ENCODE data around the gene TMEM185B.
"Not testable (repeated sequence)": the region's sequence is repeated elsewhere in the genome, so short reads cannot be mapped to it uniquely, and the experiment has no call there.

The TMEM185B gene

GRCh38 chr2:120208381-120209353 lies 14.5 kb downstream of the TMEM185B start:
- H3K4me3 ChIP-seq (ENCODE audit: low read depth, low read length), result no peak overlapping the region
- DNase-seq (ENCODE audit: low read depth), result no peak
- no peak for TF ChIP-seq CTCF (IDR thresholded peaks at IDR 0.05; ENCODE audit: insufficient read depth, low read depth, low read length, missing control alignments)

GRCh38 chr2:120206022-120206581 lies 17.1 kb downstream of the TMEM185B start:
- peak; percentile 68 for TF ChIP-seq CTCF (IDR thresholded peaks at IDR 0.05; ENCODE audit: insufficient read depth, low read depth, low read length, missing control alignments)
- H3K4me3 ChIP-seq (ENCODE audit: low read depth, low read length), result no peak overlapping the region
- peak; percentile 47 for DNase-seq (ENCODE audit: low read depth)

GRCh38 chr2:120204945-120205670 lies 18.1 kb downstream of the TMEM185B start:
- no peak for DNase-seq (ENCODE audit: low read depth)
- no peak for TF ChIP-seq CTCF (IDR thresholded peaks at IDR 0.05; ENCODE audit: insufficient read depth, low read depth, low read length, missing control alignments)
- H3K4me3 ChIP-seq (ENCODE audit: low read depth, low read length), result no peak overlapping the region

- no peak overlapping the region for H3K4me3 ChIP-seq (ENCODE audit: low read depth, low read length)
- DNase-seq (ENCODE audit: low read depth), result no peak
- TF ChIP-seq CTCF (IDR thresholded peaks at IDR 0.05; ENCODE audit: insufficient read depth, low read depth, low read length, missing control alignments), result no peak
Observed at GRCh38 chr2:120204417-120204816, 18.8 kb downstream of the TMEM185B start.

- H3K4me3 ChIP-seq (ENCODE audit: low read depth, low read length), result no peak overlapping the region
- no peak for DNase-seq (ENCODE audit: low read depth)
- no peak for TF ChIP-seq CTCF (IDR thresholded peaks at IDR 0.05; ENCODE audit: insufficient read depth, low read depth, low read length, missing control alignments)
Observed at GRCh38 chr2:120204022-120204405, 19.2 kb downstream of the TMEM185B start.

- no peak for DNase-seq (ENCODE audit: low read depth)
- H3K4me3 ChIP-seq (ENCODE audit: low read depth, low read length), result no peak overlapping the region
- no peak for TF ChIP-seq CTCF (IDR thresholded peaks at IDR 0.05; ENCODE audit: insufficient read depth, low read depth, low read length, missing control alignments)
Observed at GRCh38 chr2:120203251-120204021, 19.8 kb downstream of the TMEM185B start.

- not testable (repeated sequence) for DNase-seq (ENCODE audit: low read depth); H3K4me3 ChIP-seq (ENCODE audit: low read depth, low read length)
Observed at GRCh38 chr2:120199817-120200459, 23.3 kb downstream of the TMEM185B start.

Measured in GM12865 (cell line).